DOHH2 (cell line): ENCODE data around the gene NHERF1.

Experiments used
- EZH2phosphoT487 ChIP-seq: fragments of 200-600 bp; sonication (generic); IDR thresholded peaks from 2 replicates; pipeline ENCODE4 v1.6.1; 2017; ENCODE audit warnings: borderline replicate concordance, mild to moderate bottlenecking, antibody characterized with exemption, low read length, moderate library complexity, mixed read lengths
- TF ChIP-seq, protein P1 (sequence below): fragments of 200-600 bp; sonication (generic); IDR thresholded peaks from one replicate; pipeline ENCODE4 v1.5.1; 2014; ENCODE audit warnings: antibody characterized with exemption, mild to moderate bottlenecking, low read depth, low read length; ENCODE audit not compliant: poor library complexity, severe bottlenecking

DNA sequence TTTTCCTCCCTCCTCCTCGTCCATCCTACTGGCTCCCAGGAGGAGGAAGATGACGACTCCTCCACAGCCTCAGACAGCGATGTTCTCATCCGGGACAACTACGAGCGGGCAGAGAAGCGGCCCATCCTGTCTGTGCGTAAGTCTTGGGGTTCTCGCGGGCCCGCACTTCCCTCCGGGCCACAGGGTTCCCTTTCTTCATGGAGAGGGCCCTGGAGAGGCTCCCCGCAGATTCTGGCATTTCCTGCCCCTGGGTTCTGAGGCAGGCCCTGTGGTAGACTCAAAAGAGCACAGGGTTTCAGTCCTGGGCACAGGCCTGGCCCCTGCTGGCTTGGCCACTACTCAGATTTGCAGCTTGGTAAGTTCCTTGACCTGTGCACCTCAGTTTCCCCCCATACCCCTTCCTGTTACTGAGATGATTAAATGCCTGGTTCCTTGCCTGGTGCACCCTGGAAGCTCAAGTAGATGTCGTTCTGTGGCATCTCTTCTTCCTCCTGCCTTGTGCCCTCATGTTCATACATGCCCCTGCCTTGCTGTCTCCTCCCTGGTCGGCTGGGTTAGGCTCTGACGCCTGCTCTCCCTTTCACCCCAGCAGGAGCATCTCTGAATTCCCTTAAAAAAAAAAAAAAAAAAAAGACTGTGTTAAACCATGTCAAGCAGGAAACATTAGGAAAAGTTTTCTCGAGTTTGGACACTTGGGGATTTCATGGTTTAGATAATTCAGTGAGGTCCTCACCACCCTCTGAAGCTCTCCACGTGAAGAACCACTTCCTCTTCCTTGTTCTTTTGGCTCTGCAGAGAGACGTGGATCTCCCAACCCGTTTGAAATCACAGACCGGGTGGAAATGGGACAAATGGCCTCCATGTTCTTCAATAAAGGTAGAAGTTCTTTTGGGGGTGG lies 42.0 kb downstream of the NHERF1 start:
- TF ChIP-seq, protein P1, sequence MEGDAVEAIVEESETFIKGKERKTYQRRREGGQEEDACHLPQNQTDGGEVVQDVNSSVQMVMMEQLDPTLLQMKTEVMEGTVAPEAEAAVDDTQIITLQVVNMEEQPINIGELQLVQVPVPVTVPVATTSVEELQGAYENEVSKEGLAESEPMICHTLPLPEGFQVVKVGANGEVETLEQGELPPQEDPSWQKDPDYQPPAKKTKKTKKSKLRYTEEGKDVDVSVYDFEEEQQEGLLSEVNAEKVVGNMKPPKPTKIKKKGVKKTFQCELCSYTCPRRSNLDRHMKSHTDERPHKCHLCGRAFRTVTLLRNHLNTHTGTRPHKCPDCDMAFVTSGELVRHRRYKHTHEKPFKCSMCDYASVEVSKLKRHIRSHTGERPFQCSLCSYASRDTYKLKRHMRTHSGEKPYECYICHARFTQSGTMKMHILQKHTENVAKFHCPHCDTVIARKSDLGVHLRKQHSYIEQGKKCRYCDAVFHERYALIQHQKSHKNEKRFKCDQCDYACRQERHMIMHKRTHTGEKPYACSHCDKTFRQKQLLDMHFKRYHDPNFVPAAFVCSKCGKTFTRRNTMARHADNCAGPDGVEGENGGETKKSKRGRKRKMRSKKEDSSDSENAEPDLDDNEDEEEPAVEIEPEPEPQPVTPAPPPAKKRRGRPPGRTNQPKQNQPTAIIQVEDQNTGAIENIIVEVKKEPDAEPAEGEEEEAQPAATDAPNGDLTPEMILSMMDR, result no peak
- no peak for TF ChIP-seq EZH2phosphoT487
